ENCODE data around the gene ADGRA3.

The ADGRA3 gene

DNA sequence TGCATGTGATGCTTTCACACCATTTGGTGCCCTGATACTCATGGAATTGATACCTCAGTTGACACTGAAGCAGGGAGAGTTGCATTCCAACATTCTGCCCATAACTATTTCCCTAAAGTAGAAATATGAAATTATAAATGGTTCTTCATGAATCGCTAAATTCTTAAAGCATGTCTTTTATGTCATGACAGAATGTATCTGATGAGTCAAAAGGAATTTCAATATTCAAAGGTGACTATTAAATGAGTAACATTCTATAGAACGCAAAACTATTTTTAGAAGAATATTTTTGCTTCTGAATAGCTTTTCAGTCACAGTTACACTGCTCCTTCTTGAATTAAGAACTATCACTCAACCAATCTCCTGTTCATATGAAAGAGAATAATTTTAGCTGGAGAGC lies 152.8 kb downstream of the ADGRA3 start:
- no peak for DNase-seq (ENCODE audit: low spot score)

GRCh38 chr4:22356987-22357596 lies 158.8 kb downstream of the ADGRA3 start:
- peak; percentile 16 for DNase-seq (ENCODE audit: low spot score)

- no peak for DNase-seq (ENCODE audit: low spot score)
Measured at GRCh38 chr4:22348410-22348809, 167.5 kb downstream of the ADGRA3 start.

DNA sequence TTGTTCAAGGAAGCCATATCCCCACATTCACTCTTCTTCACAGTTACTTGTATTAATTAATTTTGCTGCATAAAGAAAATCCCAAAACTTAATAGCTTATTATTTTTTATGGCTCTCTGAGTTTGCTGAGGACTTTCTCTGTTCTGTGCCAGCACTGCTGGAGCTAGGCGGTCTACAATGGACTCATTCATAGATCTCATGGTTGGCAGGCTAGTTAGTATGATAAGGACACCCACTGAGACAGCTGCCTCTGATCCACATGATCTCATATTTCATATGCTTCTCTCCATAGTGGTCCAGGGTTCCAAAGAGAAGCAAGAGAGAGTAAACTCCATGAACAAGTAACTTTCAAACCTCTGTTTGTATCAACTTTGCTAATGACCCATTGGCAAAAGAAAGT lies 170.2 kb downstream of the ADGRA3 start:
- no peak for DNase-seq (ENCODE audit: low spot score)

DNA sequence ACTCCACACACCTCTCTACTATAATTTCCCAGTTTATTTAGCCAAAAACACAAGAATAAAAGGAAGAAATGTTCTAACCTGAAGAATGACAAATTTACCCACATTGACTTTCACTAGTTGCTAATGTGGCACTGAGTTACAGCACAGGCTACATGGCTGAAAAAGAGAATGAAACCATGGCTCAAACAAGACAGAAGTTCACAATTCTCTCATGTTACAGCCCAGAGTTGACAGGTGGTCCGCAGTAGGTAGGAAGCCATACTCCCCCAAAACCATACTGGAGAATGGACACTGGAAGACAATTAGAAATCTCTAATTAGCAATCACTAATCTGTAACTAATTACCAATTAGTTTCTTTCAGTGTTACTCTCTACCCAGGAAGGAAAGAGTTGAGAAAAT lies 170.8 kb downstream of the ADGRA3 start:
- DNase-seq (ENCODE audit: low spot score) = no peak

- no peak for DNase-seq (ENCODE audit: low spot score)
Measured at GRCh38 chr4:22343606-22344005, 172.3 kb downstream of the ADGRA3 start.

DNA sequence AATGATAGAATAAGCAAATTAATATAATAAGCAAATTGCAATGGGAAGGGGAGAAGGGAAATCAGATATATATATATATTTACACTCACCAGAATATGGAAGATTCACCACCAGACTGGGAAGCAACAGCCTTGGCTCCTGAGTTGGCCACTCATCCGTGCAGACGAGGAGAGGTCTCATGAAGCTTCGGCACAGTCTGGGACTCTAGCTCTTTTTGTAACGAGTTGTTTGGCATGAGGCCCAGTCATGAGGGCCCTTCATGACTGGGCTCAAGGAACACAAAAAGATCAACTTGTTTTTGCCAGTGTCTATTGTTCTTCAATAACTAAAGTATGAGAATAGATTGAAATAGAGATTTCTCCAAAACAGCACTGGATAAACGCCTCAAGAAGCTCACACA lies 176.4 kb downstream of the ADGRA3 start:
- DNase-seq (ENCODE audit: low spot score) = no peak

- no peak for DNase-seq (ENCODE audit: low spot score)
Measured at GRCh38 chr4:22338796-22339195, 177.1 kb downstream of the ADGRA3 start.
